ENCODE measurements around the gene COL6A5.

- no peak for TF ChIP-seq CTCF (conservative IDR thresholded peaks at IDR 0.05; ENCODE audit: low read depth, low read length)
- TF ChIP-seq EZH2phosphoT487 (IDR thresholded peaks at IDR 0.05; ENCODE audit: borderline replicate concordance, low read length) = no peak
Measured at GRCh38 chr3:130468311-130468710, 122.8 kb downstream of the COL6A5 start.

All from PC-3 (cell line).